ENCODE measurements around the gene KRTAP13-2. TPM values are rescaled to one million over a fixed set of nuclear protein-coding genes. Genes with fewer than 3 reads are reported as not detected.

Gene KRTAP13-2
- polyA plus RNA-seq, 1 donor, result not detected

- Histone ChIP-seq H3K36me3 (ENCODE audit: control insufficient read depth, insufficient read depth, low read length) (no peaks in the 10 kb centered on the region), H3K4me3 (ENCODE audit: low read length) (no peak overlapping the region), H3K4me1 (ENCODE audit: control insufficient read depth, insufficient read depth, low read length) (no peaks in the 10 kb centered on the region), H3K27ac (ENCODE audit: low read length) (no peak overlapping the region), H3K9me3 (ENCODE audit: control insufficient read depth, low read depth, low read length) (no peaks in the 10 kb centered on the region), H3K27me3 (ENCODE audit: control insufficient read depth, insufficient read depth, low read length) (no peaks in the 10 kb centered on the region)
- WGBS (ENCODE audit: insufficient coverage, low lambda C conversion rate), result no CpG with 5 or more reads among the region's 3 CpGs
- DNase-seq, result no peak
These were observed 22.5 kb downstream of the KRTAP13-2 start for GRCh38 chr21:30349572-30349971.

- Histone ChIP-seq H3K9me3 (ENCODE audit: control insufficient read depth, low read depth, low read length) (no peaks in the 10 kb centered on the region), H3K27ac (ENCODE audit: low read length) (no peak within 1 kb of the TSS), H3K36me3 (ENCODE audit: control insufficient read depth, insufficient read depth, low read length) (no peaks in the 10 kb centered on the region), H3K4me3 (ENCODE audit: low read length) (no peak within 1 kb of the TSS), H3K27me3 (ENCODE audit: control insufficient read depth, insufficient read depth, low read length) (no peaks in the 10 kb centered on the region), H3K4me1 (ENCODE audit: control insufficient read depth, insufficient read depth, low read length) (no peaks in the 10 kb centered on the region)
- no peak for DNase-seq
- no CpG with 5 or more reads among the region's 4 CpGs for WGBS (ENCODE audit: insufficient coverage, low lambda C conversion rate)
These were observed 23.6 kb downstream of the KRTAP13-2 start, which contains the start of gene KRTAP23-1 for GRCh38 chr21:30348506-30348905. TSS of gene KRTAP23-1 (minus strand) at chr21:30348606. CDS start at chr21:30348606, 0 bp downstream.

DNA sequence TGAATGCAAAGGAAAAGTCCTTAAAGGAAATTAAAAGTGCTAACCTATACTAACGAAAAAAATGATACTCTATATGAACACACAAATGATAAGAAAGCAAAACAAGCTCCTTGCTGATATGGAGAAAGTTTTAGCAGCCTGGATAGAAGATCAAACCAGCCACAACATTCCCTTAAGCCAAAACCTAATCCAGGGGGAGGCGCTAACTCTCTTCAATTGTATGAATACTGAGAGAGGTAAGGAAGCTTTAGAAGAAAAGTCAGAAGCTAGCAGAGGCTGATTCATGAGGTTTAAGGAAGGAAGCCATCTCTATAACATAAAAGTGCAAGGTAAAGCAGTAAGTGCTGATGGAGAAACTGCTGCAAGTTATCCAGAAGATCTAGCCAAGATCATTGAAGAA, 27.1 kb downstream of the KRTAP13-2 start:
- Histone ChIP-seq H3K4me3 (ENCODE audit: low read length) (no peak overlapping the region), H3K27ac (ENCODE audit: low read length) (no peak overlapping the region), H3K27me3 (ENCODE audit: control insufficient read depth, insufficient read depth, low read length) (no peaks in the 10 kb centered on the region), H3K4me1 (ENCODE audit: control insufficient read depth, insufficient read depth, low read length) (no peaks in the 10 kb centered on the region), H3K9me3 (ENCODE audit: control insufficient read depth, low read depth, low read length) (no peaks in the 10 kb centered on the region), H3K36me3 (ENCODE audit: control insufficient read depth, insufficient read depth, low read length) (no peaks in the 10 kb centered on the region)
- DNase-seq, result no peak
- WGBS (ENCODE audit: insufficient coverage, low lambda C conversion rate), result no CpG with 5 or more reads among the region's 2 CpGs

GRCh38 chr21:30340714-30341573, 31.1 kb downstream of the KRTAP13-2 start:
- 100% methylated on average over 1 of the region's 2 CpGs for WGBS (ENCODE audit: insufficient coverage, low lambda C conversion rate)
- Histone ChIP-seq H3K36me3 (ENCODE audit: control insufficient read depth, insufficient read depth, low read length) (no peaks in the 10 kb centered on the region), H3K4me1 (ENCODE audit: control insufficient read depth, insufficient read depth, low read length) (no peaks in the 10 kb centered on the region)

GRCh38 chr21:30338717-30339116, 33.4 kb downstream of the KRTAP13-2 start:
- H3K36me3 ChIP-seq (ENCODE audit: control insufficient read depth, insufficient read depth, low read length), result no peaks in the 10 kb centered on the region
- no peak for DNase-seq
- no CpG with 5 or more reads among the region's 4 CpGs for WGBS (ENCODE audit: insufficient coverage, low lambda C conversion rate)
- no peak overlapping the region for H3K27ac ChIP-seq (ENCODE audit: low read length)
- H3K27me3 ChIP-seq (ENCODE audit: control insufficient read depth, insufficient read depth, low read length), result no peaks in the 10 kb centered on the region
- no peaks in the 10 kb centered on the region for H3K9me3 ChIP-seq (ENCODE audit: control insufficient read depth, low read depth, low read length)
- H3K4me1 ChIP-seq (ENCODE audit: control insufficient read depth, insufficient read depth, low read length), result no peaks in the 10 kb centered on the region
- H3K4me3 ChIP-seq (ENCODE audit: low read length), result no peak overlapping the region

More at GRCh38 chr21:30340714-30341573, 31.1 kb downstream of the KRTAP13-2 start:
- peak in 1 of 2 donors; percentile 3 for DNase-seq
- Histone ChIP-seq H3K27ac (ENCODE audit: low read length) (no peak overlapping the region), H3K4me3 (ENCODE audit: low read length) (no peak overlapping the region), H3K9me3 (ENCODE audit: control insufficient read depth, low read depth, low read length) (no peaks in the 10 kb centered on the region), H3K27me3 (ENCODE audit: control insufficient read depth, insufficient read depth, low read length) (no peaks in the 10 kb centered on the region)

DNA sequence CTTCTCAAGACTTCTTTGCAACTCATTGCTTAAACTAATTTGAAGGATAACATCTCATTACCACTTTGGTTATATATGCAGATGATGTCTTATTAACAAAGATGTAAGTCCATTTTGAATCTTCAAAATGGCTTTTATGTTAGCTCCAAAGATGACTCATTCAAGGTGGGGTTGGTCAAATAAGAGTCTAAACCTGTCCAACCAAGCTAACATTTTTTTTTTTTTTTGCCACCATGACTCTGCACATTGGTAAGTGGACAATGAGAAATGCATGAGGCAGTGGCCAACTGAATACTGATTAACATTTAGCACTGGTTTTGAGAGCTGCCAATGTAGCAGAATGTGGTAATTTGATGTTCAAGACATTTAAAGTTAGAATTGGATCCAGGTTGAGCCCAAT, 34.3 kb downstream of the KRTAP13-2 start:
- Histone ChIP-seq H3K4me1 (ENCODE audit: control insufficient read depth, insufficient read depth, low read length) (no peaks in the 10 kb centered on the region), H3K36me3 (ENCODE audit: control insufficient read depth, insufficient read depth, low read length) (no peaks in the 10 kb centered on the region), H3K4me3 (ENCODE audit: low read length) (no peak overlapping the region), H3K27me3 (ENCODE audit: control insufficient read depth, insufficient read depth, low read length) (no peaks in the 10 kb centered on the region), H3K27ac (ENCODE audit: low read length) (no peak overlapping the region), H3K9me3 (ENCODE audit: control insufficient read depth, low read depth, low read length) (no peaks in the 10 kb centered on the region)
- no peak for DNase-seq

- 100% methylated on average over 1 of the region's 6 CpGs for WGBS (ENCODE audit: insufficient coverage, low lambda C conversion rate)
- no peaks in the 10 kb centered on the region for H3K4me1 ChIP-seq (ENCODE audit: control insufficient read depth, insufficient read depth, low read length)
- H3K27me3 ChIP-seq (ENCODE audit: control insufficient read depth, insufficient read depth, low read length), result no peaks in the 10 kb centered on the region
- DNase-seq, result no peak
- H3K9me3 ChIP-seq (ENCODE audit: control insufficient read depth, low read depth, low read length), result no peaks in the 10 kb centered on the region
- H3K4me3 ChIP-seq (ENCODE audit: low read length), result no peak within 1 kb of the TSS
- no peaks in the 10 kb centered on the region for H3K36me3 ChIP-seq (ENCODE audit: control insufficient read depth, insufficient read depth, low read length)
- no peak within 1 kb of the TSS for H3K27ac ChIP-seq (ENCODE audit: low read length)
These were observed 34.8 kb downstream of the KRTAP13-2 start, which contains the start of gene KRTAP27-1 for GRCh38 chr21:30337276-30337744. TSS of gene KRTAP27-1 (minus strand) at chr21:30337694. CDS start at chr21:30337668, 26 bp downstream.

DNA sequence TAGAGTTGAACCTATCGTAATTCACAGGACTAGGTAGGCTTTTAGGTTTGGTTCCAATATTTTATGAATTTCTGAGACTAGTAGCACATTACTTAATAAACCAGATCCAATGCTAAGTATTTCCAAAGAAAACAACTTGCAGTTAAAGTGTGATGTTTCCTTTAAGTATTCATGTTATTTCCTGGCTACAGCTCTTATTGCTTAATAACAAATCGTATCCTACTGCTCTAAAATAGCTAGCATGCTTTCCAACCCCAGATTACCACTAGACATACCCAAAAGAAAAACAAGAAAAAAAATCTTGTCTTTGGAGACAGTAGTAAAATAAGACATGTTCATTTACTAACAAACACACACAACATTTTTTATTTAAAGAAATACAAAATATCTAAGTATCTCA, 35.5 kb downstream of the KRTAP13-2 start:
- Histone ChIP-seq H3K36me3 (ENCODE audit: control insufficient read depth, insufficient read depth, low read length) (no peaks in the 10 kb centered on the region), H3K27me3 (ENCODE audit: control insufficient read depth, insufficient read depth, low read length) (no peaks in the 10 kb centered on the region), H3K4me3 (ENCODE audit: low read length) (no peak overlapping the region), H3K9me3 (ENCODE audit: control insufficient read depth, low read depth, low read length) (no peaks in the 10 kb centered on the region), H3K27ac (ENCODE audit: low read length) (no peak overlapping the region), H3K4me1 (ENCODE audit: control insufficient read depth, insufficient read depth, low read length) (no peaks in the 10 kb centered on the region)
- WGBS (ENCODE audit: insufficient coverage, low lambda C conversion rate), result 86% methylated on average over 1 of the region's 2 CpGs
- DNase-seq, result no peak

DNA sequence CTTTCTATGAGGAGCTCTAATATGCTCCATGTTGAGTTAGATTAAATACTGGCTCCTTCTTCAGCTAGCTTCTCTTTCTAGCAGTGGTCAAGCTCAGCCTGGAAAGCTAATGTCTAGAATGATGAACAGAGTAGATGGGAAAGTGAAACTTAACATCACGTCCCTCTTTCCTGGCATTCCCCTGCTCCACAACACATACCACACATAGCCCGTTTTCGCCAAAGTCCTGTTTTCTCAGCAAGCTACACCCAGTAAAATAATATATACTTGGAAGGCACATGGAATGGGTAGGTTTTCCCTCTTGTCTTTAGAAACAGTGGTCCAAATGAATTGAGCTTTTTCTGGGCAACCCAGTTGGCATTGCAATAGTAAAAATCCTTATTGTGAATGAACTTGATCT, 38.3 kb downstream of the KRTAP13-2 start:
- Histone ChIP-seq H3K4me3 (ENCODE audit: low read length) (no peak overlapping the region), H3K36me3 (ENCODE audit: control insufficient read depth, insufficient read depth, low read length) (no peaks in the 10 kb centered on the region), H3K27me3 (ENCODE audit: control insufficient read depth, insufficient read depth, low read length) (no peaks in the 10 kb centered on the region), H3K27ac (ENCODE audit: low read length) (no peak overlapping the region), H3K4me1 (ENCODE audit: control insufficient read depth, insufficient read depth, low read length) (no peaks in the 10 kb centered on the region), H3K9me3 (ENCODE audit: control insufficient read depth, low read depth, low read length) (no peaks in the 10 kb centered on the region)
- no peak for DNase-seq
- WGBS (ENCODE audit: insufficient coverage, low lambda C conversion rate), result no CpG with 5 or more reads among the region's 3 CpGs

- Histone ChIP-seq H3K9me3 (ENCODE audit: control insufficient read depth, low read depth, low read length) (no peaks in the 10 kb centered on the region), H3K27me3 (ENCODE audit: control insufficient read depth, insufficient read depth, low read length) (no peaks in the 10 kb centered on the region), H3K4me1 (ENCODE audit: control insufficient read depth, insufficient read depth, low read length) (no peaks in the 10 kb centered on the region), H3K36me3 (ENCODE audit: control insufficient read depth, insufficient read depth, low read length) (no peaks in the 10 kb centered on the region), H3K27ac (ENCODE audit: low read length) (no peak overlapping the region), H3K4me3 (ENCODE audit: low read length) (no peak overlapping the region)
- DNase-seq, result no peak
- WGBS (ENCODE audit: insufficient coverage, low lambda C conversion rate), result 100% methylated on average over 1 of the region's 2 CpGs
These were observed 39.4 kb downstream of the KRTAP13-2 start for GRCh38 chr21:30332681-30333080.

Data from large intestine (tissue), 3 donors.